ENCODE results near the gene HMGCS2.

HMGCS2 gene

DNA sequence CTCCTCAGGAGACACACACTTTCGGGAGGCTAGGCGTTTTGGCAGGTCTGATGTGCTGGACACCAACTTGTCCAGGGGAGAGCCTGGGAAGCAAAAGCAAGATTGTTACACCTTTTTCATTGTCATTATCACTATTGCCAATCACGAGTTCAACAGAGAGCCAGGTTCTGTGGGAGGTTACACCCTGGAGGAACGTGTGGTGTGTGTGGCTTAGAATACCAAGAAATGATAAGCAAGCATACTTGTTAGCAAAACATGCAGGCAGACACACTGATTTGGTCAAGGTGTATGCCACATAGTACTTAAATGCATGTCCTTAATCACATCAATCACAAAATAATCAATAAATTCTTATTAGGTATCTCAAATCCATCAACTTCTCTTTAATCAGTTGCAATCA, 16.1 kb downstream of the HMGCS2 start:
- DNase-seq: no peak

DNA sequence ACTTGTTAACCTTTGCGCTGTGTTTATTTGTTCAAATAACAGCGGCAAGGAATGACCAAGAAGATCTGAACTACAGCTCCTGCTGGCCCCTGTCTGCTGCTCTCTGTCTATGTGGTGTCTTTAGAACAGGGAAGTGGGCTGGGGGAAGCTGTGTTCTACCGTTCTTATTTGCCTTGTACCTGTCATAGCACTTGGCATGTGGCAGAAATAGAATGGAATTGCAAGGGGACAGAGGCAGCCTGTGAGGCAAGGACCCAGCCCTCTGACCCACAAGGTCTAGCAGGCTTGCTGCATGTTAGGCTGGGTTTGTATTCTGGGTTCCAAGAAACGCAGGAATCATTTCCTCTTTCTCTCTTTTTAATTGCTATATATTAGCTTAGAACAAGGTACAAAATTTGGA, 20.7 kb downstream of the HMGCS2 start:
- no peak for DNase-seq

DNA sequence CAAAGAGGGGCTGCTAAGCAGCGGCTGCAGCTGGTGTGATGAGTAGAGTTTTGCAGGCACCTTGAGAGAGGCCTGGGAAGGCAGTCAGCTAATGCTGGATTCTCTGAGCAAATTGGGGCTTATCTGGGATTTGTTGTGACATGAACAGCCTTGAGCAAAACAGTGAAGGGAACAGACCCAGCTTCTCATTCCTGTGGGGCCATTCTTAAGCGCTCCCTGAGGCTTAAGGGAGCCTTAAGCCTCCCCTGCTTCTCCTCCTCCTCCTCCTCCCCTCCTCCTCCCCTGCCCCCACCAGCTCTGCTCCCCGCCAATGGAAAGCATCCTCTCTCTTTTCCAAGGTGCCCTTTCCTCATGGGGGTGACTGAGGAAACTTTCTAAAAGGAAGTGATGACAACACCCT, 21.3 kb downstream of the HMGCS2 start:
- no peak for DNase-seq

DNA sequence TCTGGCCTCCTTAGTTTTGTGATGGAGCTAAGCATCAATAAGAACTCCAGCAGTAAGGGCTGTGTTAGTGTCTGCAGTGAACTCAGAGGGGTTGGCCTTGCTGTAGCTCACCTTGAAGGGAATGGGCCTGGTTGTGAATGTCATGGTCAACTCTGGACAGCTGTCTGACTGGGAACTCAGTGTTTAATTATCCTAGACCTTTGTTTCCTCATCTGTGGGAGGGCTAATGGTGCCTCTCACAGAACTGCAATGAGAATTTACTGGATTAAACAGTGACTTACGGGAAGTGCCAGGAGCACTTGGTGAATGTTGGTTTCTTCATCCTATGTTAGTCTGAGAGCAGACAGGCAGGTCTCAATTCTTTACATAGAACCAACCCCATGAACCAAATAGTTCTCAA, 23.7 kb downstream of the HMGCS2 start:
- DNase-seq: no peak

DNA sequence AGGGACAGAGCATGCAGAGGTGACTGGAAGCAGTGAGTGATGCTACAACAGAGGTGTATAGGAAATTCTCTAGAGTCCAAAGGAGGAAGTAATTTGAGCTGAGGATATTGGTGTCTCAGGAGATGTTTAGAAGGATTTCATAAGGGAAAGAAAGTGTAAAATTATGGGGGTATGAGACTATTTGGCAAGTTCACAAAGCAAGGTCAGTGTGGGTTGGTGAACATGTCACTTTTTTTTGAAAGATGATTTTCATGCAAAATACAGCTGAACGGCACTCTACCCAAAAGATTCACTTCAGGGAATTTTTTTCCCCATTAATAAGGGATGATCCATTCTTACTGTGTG, 24.1 kb downstream of the HMGCS2 start:
- DNase-seq: no peak

DNA sequence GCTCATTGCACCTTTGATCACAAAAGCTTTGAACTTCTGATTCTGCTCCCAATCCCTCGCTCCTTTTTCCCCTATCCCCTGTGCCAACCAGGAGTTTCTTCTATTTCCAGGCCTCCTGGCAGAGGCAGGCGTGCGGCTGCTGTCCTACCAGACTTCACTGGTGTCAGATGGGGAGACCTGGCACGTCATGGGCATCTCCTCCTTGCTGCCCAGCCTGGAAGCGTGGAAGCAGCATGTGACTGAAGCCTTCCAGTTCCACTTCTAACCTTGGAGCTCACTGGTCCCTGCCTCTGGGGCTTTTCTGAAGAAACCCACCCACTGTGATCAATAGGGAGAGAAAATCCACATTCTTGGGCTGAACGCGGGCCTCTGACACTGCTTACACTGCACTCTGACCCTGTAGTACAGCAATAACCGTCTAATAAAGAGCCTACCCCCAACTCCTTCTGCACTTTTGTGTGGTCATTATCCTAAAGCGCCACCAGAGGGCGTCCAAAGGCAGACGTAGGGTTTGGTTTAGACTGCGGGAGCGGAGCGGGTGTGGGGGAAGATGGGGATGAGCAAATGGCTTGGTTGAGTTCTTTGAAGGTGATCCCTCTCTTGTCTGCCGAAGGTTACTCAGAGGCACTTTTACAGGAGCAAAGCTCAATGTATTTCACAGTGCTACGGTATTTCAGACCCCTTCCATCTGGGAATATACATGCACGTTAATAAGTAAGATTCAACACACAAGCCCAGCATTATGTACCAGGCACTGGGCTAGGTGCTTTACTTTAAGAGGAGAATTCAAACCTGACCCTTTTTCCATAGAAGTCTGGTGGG, 24.7 kb downstream of the HMGCS2 start:
- peak; percentile 27 to 45 for DNase-seq

DNA sequence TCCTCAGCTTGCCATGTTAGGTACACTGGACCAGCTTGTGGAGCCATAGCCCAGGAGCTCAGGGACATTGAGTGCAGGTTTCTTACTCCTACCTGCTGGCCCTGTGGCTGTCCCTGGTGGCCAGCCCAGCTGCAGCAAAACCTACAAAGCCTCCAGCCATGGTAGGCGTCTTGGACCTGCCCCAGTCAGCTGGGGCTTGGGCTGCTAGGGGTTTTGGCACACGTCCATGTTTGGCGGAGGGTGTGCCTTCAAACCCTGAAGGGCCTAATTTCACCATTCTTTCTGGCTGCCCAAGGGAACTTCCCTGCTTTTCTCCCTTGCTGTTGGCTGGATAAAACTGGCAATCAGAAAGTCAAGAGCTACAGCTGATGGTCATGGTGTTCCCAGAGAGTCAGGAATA, 25.4 kb downstream of the HMGCS2 start:
- DNase-seq: no peak

DNA sequence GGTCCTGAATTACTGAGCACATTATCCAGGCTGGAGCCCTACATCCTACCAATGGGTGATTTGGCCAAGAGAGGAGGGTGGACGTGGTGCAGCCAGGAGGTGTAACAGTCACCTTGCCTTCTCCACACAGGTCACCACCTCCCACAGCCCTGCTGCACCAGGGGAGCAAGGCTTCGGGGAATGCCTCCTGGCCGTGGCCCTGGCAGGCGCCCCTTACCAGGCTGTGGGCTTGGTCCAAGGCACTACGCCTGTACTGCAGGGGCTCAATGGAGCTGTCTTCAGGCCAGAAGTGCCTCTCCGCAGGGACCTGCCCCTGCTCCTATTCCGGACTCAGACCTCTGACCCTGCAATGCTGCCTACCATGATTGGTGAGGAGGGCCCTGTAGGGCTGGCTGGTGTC, 26.0 kb downstream of the HMGCS2 start:
- no peak for DNase-seq

DNA sequence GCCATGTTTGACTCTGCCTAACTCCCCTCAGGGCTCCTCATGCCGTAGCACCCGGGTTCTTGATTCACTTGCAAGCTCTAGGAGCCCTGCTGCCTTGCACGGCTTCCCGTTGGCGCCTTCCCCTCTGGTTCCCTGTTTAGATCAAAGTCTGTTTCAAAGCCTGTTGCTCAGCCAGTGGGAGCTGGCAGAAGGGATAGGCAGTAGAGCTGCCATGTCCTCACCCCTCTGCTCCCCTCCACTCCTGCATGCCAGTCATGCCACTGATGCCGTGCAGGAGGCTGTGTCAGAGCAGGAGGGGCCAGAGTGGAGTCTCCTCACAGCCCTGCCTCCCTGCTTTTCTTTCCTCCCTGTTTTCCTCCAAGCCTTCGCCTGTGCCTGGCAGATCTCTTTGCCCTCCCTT, 26.5 kb downstream of the HMGCS2 start:
- DNase-seq: no peak

DNA sequence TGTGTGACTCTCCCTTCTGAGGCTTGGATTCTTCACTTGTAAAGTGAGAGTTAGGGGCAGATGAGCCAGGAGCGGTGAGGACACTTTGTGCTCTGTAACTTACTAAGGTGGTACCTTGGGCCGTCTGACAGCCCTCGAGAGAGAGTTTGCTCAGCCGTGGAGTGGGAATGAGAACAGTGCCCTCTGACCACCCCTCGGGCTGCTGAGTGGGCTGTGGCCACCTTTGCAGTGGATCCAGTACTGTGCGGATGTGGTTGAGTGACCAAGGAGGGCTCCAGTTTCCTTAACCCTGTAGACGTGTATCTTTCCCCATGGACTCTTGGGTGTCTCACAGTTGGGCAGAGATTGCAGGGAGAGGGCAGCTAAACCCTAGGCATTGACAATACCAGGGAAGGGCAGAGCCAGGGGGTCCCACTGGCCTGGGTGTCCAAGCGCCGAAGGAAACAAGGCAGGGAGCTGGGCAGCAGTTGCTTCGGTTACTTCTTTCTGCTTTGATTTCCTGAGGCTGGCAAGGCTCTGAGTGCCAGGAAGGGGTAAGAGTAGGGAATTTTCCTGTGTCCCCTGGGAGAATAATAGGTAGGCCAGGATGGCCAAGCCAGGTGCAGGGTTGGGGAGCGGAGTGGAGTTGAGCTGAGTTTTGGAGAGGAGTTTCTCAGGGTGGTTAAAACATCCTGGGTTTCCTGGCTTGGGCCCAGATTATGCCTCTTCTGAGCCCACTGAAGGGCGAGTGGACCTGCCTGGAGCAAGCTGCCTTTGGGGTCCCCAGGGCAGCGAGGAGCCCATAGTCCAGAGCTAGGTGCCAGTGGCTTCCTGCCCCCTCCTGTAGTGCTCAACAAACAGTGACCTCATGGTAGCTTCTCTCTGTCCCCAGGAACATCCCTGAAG, 27.6 kb downstream of the HMGCS2 start:
- DNase-seq: no peak

DNA sequence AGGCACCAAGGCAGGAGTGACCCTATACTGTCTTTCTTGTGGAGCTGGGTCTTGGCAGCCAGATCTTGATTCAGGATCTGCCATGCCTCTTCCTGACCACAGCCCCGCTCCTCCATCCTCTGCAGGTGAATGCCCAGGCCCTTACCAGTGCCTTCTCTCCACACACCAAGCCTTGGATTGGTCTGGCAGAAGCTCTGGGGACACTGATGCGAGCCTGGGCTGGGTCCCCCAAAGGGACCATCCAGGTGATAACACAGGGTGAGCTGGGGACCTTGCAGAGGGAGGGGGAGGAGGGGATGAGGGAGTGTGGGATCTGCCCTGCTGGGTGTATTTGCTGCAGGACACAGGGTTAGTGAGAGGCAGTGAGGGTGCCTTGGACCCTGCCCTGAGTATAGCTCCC, 28.4 kb downstream of the HMGCS2 start:
- no peak for DNase-seq

DNA sequence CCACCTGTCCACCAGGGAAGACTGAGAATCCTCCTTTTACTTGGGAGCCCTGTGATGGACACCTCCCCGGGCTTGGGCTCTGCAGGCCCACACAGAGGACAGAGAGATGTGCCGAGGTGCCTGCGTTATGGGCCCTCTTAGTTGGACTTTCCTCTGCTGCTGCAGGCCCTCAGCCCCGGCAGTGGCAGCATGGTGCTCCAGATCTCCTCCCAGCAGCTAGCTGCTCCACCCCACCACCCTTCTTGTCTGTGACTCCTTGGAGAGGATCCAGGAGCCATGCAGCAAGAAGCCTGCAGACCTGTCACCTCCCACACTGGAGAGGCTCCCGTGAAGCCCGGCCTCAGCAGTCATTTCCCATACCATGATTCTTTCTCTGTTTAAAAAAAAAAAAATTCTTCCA, 29.6 kb downstream of the HMGCS2 start:
- no peak for DNase-seq

DNA sequence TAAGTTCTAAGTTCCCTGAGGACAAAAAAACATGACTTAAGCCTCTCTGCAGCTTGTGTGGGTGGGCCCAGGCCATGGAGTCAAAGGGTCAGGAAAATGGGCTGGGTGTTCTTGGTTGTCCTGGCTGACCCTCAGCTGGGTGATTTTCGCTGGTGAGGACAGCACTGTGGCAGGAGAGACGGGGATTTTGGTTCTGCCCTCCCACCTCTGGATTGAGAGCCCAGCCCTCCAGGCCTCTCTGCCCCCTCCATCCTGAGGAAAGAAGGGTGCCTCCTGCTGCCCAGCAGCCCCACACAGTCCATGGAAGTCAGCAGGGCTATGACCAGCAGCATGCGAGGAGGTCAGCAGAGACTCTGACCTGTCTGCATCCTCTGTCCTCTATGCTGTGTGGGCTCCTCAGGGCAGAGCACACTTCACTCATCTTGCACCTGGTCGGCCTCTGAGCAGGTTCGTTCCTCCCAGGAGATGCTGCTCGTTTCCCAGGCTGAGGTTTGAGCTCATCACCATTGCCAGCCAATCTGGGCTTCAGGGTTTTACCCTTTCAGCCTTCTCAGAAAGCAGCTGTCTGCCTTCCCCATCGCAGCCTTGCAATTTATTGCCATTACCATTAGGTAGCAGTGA, 30.5 kb downstream of the HMGCS2 start:
- DNase-seq: no peak

DNA sequence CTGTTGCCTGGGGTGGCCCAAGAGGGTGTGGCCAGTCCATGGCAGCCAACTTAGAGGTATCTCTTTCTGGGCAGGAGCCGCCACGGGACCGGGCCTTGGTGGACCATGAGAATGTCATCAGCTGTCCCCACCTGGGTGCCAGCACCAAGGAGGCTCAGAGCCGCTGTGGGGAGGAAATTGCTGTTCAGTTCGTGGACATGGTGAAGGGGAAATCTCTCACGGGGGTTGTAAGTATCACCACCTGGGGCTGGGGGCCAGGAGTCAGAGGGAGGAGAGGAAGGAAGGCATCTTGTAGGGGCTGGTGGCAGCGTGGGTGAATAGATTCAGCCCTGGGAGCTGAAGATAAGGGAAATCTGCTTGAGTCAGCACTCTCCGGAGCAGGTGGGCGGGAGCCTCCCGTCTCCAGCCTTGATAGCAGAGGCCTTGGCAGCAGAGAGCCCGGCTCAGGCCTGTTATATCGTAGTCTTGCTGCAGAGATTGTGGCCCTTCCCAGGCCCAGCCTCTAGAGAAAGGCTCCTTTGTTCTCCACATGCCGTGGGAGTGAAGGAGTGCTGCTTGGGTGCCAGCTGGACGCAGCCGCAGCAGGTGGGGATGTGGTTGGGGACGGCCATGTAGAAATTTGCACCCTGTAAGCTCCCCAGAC, 31.5 kb downstream of the HMGCS2 start:
- no peak for DNase-seq

DNA sequence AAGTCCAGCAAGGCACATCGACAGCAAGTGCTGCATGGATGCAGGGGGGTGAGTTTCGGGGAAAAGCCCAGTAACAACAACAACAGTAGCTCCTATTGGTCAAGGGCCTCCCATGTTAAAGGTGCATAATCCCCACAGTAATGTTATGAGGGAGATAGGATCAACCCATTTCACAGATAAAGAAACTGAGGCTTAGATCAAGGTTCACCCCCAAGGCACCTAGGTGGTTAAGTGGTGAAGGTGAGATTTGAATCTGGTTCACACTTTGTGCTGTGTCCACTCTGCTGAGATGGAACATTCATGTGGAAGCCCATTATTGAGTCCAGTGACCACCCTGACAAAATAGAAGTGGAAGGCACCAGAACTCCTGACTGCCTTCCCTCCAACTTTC, 32.1 kb downstream of the HMGCS2 start:
- no peak for DNase-seq

DNA sequence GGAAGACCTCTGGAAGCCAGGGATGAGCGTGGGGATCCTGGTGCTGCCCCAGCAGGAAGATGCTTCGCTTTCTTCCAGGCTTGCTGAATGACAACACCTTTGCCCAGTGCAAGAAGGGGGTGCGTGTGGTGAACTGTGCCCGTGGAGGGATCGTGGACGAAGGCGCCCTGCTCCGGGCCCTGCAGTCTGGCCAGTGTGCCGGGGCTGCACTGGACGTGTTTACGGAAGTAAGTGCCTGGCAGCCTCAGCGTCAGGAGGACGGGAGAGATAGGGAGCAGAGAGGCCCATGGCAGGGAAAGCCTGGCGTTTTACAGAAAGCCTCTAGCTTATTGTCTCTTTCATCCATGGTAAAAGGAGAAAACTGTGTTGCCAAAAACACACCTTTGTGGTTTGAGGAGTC, 33.5 kb downstream of the HMGCS2 start:
- no peak for DNase-seq

DNA sequence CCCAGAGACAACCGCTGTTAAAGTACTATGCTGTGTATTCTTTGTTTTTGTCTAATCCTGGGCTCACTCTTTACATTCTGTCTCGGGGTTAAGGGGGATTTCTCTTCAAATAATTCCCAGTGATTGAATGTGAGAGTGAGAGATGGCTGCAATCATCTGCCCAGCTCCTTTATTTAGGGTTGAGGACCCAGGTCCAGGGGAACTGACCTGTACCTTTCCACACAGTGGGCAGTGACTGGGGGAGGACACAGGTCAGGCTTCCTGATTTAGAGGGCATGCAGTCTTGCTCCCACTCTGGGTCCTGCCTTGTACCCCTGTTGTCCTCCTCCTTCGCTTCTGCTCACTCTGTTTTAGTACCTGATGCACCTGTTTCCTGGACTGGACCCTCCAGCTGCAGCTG, 35.0 kb downstream of the HMGCS2 start:
- no peak for DNase-seq

DNA sequence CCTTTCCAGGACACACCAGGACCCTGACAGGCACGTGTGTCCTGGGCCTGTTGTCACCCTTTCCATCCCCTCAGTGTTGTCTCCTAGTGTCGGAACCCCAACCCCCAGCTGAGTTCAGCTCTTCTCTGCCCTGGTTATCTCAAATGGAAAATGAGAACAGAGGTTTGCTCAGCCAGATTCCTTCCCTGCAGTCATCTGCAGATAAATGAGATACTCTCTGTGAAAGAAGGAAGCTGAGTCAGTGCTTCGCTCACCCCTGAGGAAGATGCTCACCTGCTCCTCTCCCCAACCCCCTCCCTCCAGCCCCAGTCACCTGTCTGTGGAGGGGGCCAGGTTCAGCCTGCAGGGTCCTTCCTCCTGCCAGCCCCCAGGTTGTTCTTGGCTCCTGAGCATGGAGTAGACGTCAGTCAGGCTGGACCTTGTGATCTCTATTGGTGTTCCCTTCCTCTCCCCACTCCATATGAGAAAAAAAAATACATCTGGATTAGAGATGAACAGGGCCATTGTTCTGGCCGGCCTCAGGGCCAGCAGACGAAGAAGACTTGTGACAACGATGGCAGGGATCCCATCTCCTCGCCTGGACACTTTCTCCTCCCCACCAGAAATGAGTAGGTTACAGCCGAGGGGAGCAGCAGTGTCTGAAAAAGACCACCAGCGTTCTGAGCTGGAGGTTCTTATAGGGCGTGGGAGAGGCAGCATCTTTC, 36.1 kb downstream of the HMGCS2 start:
- DNase-seq: no peak

DNA sequence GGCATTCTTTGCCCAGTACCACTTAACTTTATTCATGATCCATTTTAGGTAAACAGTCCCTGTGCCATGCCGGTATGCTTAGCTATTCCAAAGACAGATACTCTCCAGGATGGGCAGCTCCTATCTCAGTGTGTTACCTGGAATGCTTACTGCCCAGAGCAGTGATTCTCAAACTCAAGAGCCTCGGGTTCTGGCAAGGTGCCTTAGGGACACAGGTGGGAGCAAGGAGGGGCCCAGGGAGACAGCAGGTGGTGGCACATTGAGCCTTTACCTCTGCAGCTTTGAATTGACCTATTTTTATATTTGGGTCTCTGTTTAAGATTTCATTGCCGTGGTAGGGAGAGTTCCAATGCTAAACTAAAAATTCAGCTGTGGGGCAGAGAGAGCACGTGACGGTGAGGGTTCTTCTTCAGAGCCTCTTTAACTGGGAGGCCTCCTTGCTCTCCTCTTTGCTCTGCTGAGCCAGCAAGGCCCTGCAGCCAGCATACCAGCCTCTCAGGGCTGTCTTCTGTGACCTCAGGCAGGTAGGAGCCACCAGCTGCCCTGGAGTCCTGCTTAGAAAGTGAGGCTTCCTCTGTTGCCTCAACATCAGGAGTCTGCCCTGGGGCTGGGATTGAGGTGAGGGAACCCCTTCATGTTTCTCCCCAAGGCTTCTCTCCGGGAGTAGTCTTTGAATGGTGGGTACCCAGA, 36.8 kb downstream of the HMGCS2 start:
- no peak for DNase-seq

DNA sequence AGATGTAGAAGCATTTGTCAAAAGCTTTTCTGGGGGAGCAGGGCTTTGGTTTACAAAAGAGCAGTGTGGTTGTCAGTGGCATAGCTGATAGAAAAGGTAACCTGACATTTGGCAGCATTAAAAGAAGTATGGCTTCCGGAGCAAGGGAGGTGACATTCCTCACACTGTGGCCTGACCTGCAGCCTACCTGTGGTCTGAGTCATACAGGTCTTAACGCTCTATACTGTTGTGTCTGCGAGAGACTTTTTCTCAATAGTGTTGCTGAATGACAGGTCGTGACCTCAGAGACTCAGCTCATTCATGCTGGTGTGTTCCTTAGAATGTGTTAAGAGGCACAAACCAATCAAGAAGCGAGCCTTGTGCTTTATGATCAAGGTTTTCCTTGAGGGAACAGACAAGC, 37.6 kb downstream of the HMGCS2 start:
- no peak for DNase-seq

DNA sequence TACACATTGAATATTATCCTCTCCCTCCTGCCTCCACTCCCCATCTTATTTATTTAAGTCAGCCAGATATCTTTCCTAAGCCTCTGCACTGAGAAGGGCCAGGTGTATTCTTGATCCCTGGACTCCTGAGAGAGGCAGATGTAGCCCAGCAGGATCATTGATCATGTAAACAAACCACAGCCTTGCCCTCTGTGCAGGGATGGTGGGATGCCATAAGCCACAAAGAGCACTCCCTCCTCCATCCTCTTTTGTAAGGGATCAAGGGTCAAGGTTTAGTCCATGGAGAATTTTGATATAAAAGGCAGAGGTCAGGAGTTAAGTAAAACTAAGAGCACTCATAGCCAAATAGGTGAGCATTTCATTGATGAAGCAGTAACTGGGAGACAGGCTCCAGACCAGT, 39.7 kb downstream of the HMGCS2 start:
- no peak for DNase-seq

DNA sequence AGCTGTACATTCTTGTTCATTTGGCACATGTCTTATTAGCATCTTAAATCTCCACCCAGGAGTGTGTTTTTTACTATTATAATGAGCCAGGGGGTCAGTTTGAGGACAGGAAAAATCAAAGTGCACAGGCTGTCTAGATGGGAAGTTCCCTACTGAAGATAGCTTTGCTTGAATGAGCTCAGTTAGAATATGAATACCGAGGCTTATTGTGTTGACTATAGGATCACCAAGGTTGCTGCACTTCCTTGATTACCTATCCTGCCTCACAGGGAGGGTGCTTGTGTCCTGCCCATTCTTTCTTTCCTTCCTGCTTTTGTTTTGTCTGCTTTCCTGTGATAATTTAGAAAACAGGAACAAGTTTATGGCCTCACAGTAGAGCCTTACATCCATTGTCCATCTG, 40.7 kb downstream of the HMGCS2 start:
- DNase-seq: no peak
